Astrocyte of the spinal cord (primary cell): Measurements from ENCODE around the gene ACTR6.

Source experiments
- DNase-seq: peaks from one replicate; pipeline ENCODE4 v3.0.0; 2011; ENCODE audit warnings: low read depth, low spot score
- H3K4me3 ChIP-seq: 2 replicates; pipeline ENCODE4 v1.5.1; 2011; ENCODE audit warnings: low read depth, mild to moderate bottlenecking, low read length, moderate library complexity
- CTCF ChIP-seq: IDR thresholded peaks from 2 replicates; pipeline ENCODE4 v1.5.1; 2012; ENCODE audit warnings: low read depth, mild to moderate bottlenecking, low read length, inconsistent platforms
- in situ Hi-C: cut with HindIII; loops from 2 replicates; pipeline ENCODE4 v1.10.0; 2017; ENCODE audit warnings: low sequenced_read_pairs

ACTR6 gene

DNA sequence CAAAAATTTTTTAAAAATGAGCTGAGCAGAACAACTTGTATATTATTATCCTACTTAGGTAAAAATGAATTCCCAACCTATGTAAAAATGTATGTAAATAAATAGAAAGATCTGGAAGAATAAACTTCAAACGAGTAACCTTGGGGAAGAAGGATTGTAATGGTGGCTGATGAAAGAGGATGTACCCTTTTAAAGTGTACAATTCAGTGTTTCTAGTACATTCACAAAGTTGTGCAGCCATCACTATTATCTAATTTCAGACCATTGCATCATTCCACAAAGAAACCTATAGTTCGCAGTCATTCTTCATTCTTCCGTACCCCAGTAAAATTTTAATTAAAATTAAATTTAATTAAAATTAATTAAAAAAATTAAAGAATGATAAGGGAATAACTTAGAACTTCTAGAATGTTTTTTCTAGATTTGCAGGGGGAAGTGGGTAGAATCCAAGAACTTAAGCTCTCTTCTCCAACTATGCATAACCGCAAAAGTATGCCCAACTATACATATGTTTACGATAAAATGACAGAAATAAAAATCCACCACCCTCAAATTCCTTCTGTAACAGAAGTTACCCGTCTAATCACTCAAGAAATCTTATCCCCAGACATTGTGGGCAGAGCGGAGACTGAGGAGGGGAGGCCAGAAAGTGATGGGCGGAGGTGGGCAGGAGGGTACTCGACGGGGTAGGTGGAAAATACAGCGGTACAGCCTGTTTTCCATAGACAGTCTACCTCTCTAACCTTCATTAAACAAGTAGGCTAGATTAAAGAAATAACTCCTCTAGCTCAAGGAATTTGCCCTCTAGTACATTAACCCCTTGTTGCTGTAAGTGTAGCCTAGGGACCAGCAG is 65.3 kb downstream of the ACTR6 start:
- no peak for TF ChIP-seq CTCF
- DNase-seq: no peak

GRCh38 chr12:100266585-100266834 is 65.9 kb downstream of the ACTR6 start:
- in situ Hi-C loops: no loop called here
- TF ChIP-seq CTCF: no peak
- peak overlapping the region; percentile 91 for H3K4me3 ChIP-seq
- DNase-seq: no peak

More for the DNA sequence above, 65.3 kb downstream of the ACTR6 start:
- H3K4me3 ChIP-seq: peak overlapping the region; percentile 91
- in situ Hi-C loops: no loop called here

- no peak for TF ChIP-seq CTCF
- peak; percentile 99 for DNase-seq
- in situ Hi-C loops: no loop called here
- H3K4me3 ChIP-seq: peak within 1 kb of the TSS; percentile 91
These were observed 66.4 kb downstream of the ACTR6 start, which contains the start of the genes DEPDC4 and SCYL2 for GRCh38 chr12:100266835-100267602. Gene DEPDC4, minus strand, starts transcription at chr12:100267079. Its CDS starts 3 bp downstream, at chr12:100267076. Gene SCYL2, plus strand, starts transcription at chr12:100267177. Its CDS starts 15,794 bp downstream, at chr12:100282971.

- no peak for TF ChIP-seq CTCF
- in situ Hi-C loops: no loop called here
- H3K4me3 ChIP-seq: peak overlapping the region; percentile 91
- DNase-seq: peak; percentile 43
These were observed 67.1 kb downstream of the ACTR6 start for GRCh38 chr12:100267603-100268281.

- in situ Hi-C loops: no loop called here
- H3K4me3 ChIP-seq: peak overlapping the region; percentile 91
- TF ChIP-seq CTCF: no peak
- peak; percentile 13 for DNase-seq
These were observed 68.4 kb downstream of the ACTR6 start for GRCh38 chr12:100268835-100269564.

DNA sequence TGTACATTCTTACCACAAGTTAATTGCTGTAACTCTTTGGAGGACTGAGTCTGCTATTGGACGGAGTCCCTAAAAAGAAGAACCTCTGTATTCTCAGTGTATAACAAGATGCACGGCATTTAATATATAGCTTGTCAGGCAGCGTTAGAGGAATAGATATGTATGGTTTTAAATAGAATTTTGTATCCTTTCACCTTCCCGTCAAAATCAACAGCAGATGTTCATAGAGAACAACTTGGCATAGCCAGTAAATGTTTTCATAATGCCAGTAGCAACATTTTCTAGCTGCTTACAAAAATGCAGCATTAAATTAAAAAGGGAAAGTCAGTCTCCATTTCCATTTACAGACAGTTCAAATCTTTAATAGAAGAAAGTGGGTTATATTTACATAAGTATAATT is 73.2 kb downstream of the ACTR6 start:
- no peak for TF ChIP-seq CTCF
- in situ Hi-C loops: no loop called here
- no peak for DNase-seq
- H3K4me3 ChIP-seq: no peak overlapping the region
